Inferior parietal cortex (tissue), 1 donor: ENCODE results near the gene RTP1.

Source experiments
- DNase-seq: peaks from one replicate; pipeline ENCODE4 v3.0.0-alpha.2; 2016; ENCODE audit errors: extremely low spot score

RTP1 gene

DNA sequence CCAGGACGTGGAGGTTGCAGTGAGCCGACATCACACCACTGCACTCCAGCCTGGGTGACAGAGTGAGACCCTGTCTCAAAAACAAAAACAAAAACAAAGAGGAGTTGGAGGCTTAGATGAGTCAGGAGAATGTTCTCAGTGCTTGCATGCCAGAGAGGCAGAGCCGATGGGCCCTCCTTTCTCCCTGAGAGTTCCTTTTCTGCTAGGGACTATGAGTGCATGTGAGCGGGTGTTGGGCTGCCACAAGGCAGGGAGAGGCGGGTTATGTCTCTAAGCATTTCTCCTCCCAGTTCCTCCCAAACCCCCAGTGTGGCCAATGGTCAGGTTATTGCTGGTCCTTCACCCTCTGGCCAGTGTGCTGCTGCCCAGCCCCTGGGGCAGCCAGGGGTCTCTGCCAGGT, 45.1 kb downstream of the RTP1 start:
- DNase-seq: no peak

- no peak for DNase-seq
Measured at GRCh38 chr3:187242900-187243299, 45.6 kb downstream of the RTP1 start.

DNA sequence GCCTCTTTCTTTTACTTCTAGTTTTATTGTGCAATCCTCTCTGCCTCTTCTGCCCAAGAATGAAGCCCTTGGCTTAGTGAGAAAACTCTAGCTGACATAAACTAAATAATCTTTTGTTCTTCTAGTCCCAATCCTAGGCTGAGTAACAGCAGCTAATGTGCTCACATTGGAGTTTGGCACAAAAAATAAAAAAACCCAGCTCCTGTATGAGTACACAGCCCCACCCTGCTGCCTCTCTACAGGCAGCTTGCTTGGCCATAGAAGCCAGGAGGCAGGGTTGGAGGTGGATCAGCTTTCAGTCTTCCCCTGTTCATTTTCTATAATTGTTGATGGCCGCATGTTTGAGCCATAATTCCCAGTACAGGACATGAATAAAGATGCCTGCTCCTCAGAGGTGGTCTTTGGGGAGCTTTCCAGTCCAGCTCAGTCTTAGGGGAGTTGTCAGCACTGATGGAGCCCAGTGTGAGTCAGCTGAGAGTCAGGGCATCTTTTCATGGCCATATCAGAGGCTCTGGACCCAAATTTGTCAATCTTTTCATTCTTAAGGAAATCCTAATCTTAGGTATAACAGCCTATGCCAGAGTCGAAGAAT, 46.7 kb downstream of the RTP1 start:
- DNase-seq: no peak

DNA sequence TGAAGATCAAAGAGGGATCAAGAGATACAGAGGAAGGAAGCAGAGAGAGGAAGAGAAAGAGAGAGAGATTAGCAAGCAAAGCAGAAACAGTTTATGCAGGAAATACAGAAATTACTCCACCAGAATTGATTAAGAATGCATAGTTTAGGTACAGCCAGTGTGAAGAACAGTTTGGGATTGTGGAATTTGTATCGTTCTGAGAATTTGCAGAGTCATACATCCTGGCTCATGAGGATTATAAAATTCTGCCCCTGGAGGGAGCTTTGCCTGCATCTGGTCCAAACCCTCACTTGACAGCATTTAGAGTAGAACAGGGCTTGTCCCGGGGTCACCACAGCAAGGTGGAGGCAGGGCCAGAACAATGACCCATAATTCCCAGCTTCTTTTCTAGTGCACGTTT, 50.1 kb downstream of the RTP1 start:
- no peak for DNase-seq
